HEK293 (cell line): ENCODE results near the gene TRAK2.

ENCODE experiments used
- CTCF ChIA-PET: fragments of 350-600 bp; formaldehyde crosslinking; extraction: SDS; loops from one replicate; lab custom pipeline; 2021; ENCODE audit warnings: antibody characterized with exemption; lab: Yijun Ruan, JAX
- POLR2A ChIA-PET: fragments of 300-600 bp; formaldehyde crosslinking; extraction: SDS; loops from one replicate; lab custom pipeline; 2020; ENCODE audit warnings: antibody characterized with exemption, inconsistent platforms; lab: Yijun Ruan, JAX
- H3K27ac ChIP-seq: fragments of 200-500 bp; sonication (Bioruptor generic); 2 replicates; pipeline ENCODE4 v1.5.1; 2014; ENCODE audit warnings: low read depth, low read length, control low read depth, inconsistent platforms; ENCODE audit errors: extremely low read depth
- H3K36me3 ChIP-seq, 2 experiments: fragments of 200-500 bp in 1 of 2; sonication (Bioruptor generic) in 1 of 2; 1 replicate in 1 of 2; 2 replicates in 1 of 2; pipeline ENCODE4 v1.5.1; 2014 to 2017; ENCODE audit warnings: inconsistent platforms in 2 of 2, low read length in 2 of 2; ENCODE audit not compliant: control insufficient read depth in 2 of 2, insufficient read depth in 1 of 2
- H3K4me1 ChIP-seq: fragments of 200-500 bp; sonication (Bioruptor generic); 2 replicates; pipeline ENCODE4 v1.5.1; 2014; ENCODE audit warnings: mild to moderate bottlenecking, low read length, inconsistent platforms; ENCODE audit not compliant: control insufficient read depth, insufficient read depth
- H3K4me3 ChIP-seq: 2 replicates; pipeline ENCODE4 v1.5.1; 2011; ENCODE audit warnings: low read depth, mild to moderate bottlenecking, control low read depth, low read length, moderate library complexity
- H3K9me3 ChIP-seq: fragments of 200-500 bp; sonication (Bioruptor generic); 2 replicates; pipeline ENCODE4 v1.5.1; 2014; ENCODE audit warnings: low read depth, low read length, inconsistent platforms; ENCODE audit not compliant: control insufficient read depth, insufficient read depth
- SALL2 ChIP-seq: fragments of 450-650 bp; formaldehyde crosslinking; IDR thresholded peaks from 2 replicates; pipeline ENCODE4 v1.5.0; 2017; ENCODE audit warnings: missing biosample characterization, mild to moderate bottlenecking, missing genetic modification characterization, borderline replicate concordance
- SP2 ChIP-seq: fragments of 450-650 bp; formaldehyde crosslinking; IDR thresholded peaks from 2 replicates; pipeline ENCODE4 v1.5.1; 2016; ENCODE audit warnings: missing biosample characterization, missing genetic modification characterization
- ZBTB20 ChIP-seq: fragments of 450-650 bp; formaldehyde crosslinking; IDR thresholded peaks from 2 replicates; pipeline ENCODE4 v1.5.1; 2016; ENCODE audit warnings: missing biosample characterization, missing genetic modification characterization
- ZNF138 ChIP-seq: fragments of 450-650 bp; formaldehyde crosslinking; IDR thresholded peaks from 2 replicates; pipeline ENCODE4 v1.5.1; 2016; ENCODE audit warnings: missing biosample characterization, missing genetic modification characterization, borderline replicate concordance
- ZNF19 ChIP-seq: fragments of 450-650 bp; formaldehyde crosslinking; IDR thresholded peaks from 2 replicates; pipeline ENCODE4; 2016; ENCODE audit warnings: missing biosample characterization, missing genetic modification characterization, low read depth
- ZNF366 ChIP-seq: fragments of 450-650 bp; formaldehyde crosslinking; conservative IDR thresholded peaks from 2 replicates; pipeline ENCODE4 v1.5.1; 2016; ENCODE audit warnings: missing biosample characterization, missing genetic modification characterization
- ZNF830 ChIP-seq: fragments of 450-650 bp; IDR thresholded peaks from 2 replicates; pipeline ENCODE4 v1.5.0; 2018; ENCODE audit warnings: missing biosample characterization, missing genetic modification characterization, low read depth, mild to moderate bottlenecking, moderate library complexity
- TF ChIP-seq, protein P1 (sequence below): fragments of 450-650 bp; formaldehyde crosslinking; IDR thresholded peaks from 2 replicates; pipeline ENCODE4 v1.5.1; 2016; ENCODE audit warnings: missing biosample characterization, missing genetic modification characterization
- TF ChIP-seq, protein P2 (sequence below): fragments of 450-650 bp; formaldehyde crosslinking; IDR thresholded peaks from 2 replicates; pipeline ENCODE4 v1.5.1; 2016; ENCODE audit warnings: missing biosample characterization, missing genetic modification characterization, low read depth
- TF ChIP-seq, protein P3 (sequence below): fragments of 450-650 bp; formaldehyde crosslinking; IDR thresholded peaks from 2 replicates; pipeline ENCODE4 v1.5.1; 2016; ENCODE audit warnings: missing biosample characterization, missing genetic modification characterization, borderline replicate concordance

The TRAK2 gene

DNA sequence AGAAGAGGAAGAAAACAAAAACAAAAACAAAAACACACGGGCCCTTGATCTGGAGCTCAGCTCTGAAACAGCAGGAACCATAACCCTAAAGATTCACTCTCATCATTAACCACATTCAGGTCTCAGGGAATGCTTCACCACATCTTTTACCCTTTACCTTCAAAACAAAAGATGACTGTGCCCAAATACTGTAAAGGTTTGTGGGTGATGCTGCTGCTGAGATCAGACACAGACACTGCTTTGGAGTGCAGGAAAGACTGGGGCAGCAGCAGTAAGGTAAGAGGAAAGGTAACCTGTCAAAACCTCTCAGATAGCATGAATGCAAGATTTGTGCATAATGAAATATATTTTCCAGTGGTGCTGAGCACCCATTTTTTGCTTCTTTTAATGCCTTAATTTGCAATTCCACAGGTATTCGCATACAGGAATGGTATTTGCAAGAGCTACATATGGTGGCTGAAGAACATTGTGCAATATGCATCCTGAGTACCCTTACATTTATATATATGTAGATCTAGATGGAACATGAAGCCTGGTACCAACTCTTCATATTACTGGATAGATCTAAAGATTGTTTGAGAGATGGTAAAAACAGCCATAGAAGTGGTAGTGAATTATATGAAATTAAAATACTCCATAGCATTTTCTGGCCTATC, 90.1 kb downstream of the TRAK2 start:
- no peaks in the 10 kb centered on the region for H3K9me3 ChIP-seq
- H3K36me3 ChIP-seq: peaks cover 0 to 3% of the 10 kb centered on the region in 2 experiments; a peak in 1 of 3 replicates
- no peaks in the 10 kb centered on the region for H3K4me1 ChIP-seq
- CTCF ChIA-PET: no interaction called here
- POLR2A ChIA-PET: no interaction called here
- H3K4me3 ChIP-seq: no peak overlapping the region
- H3K27ac ChIP-seq: no peak overlapping the region
- TF ChIP-seq ZNF830 (tag by site-specific recombination): no peak

DNA sequence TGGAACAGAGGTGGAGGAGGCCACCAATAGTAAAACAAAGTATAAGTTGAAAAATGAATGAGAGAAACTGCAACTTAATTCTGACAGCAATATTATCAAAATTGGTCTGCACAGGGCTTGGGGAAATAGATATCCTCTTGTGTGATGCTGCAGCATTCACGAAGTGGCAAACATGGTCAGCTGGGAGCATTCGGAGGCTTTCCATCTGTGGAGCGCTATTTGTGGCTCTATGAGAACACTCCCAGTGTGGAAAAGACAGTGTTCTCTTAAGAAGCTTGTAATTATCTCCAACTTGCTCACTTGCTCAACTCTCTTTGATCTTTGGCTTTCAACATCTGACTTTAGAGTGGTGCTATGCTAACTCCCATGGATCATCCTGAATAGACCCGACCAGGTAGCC, 91.0 kb downstream of the TRAK2 start:
- H3K4me1 ChIP-seq: no peaks in the 10 kb centered on the region
- TF ChIP-seq, protein P1, sequence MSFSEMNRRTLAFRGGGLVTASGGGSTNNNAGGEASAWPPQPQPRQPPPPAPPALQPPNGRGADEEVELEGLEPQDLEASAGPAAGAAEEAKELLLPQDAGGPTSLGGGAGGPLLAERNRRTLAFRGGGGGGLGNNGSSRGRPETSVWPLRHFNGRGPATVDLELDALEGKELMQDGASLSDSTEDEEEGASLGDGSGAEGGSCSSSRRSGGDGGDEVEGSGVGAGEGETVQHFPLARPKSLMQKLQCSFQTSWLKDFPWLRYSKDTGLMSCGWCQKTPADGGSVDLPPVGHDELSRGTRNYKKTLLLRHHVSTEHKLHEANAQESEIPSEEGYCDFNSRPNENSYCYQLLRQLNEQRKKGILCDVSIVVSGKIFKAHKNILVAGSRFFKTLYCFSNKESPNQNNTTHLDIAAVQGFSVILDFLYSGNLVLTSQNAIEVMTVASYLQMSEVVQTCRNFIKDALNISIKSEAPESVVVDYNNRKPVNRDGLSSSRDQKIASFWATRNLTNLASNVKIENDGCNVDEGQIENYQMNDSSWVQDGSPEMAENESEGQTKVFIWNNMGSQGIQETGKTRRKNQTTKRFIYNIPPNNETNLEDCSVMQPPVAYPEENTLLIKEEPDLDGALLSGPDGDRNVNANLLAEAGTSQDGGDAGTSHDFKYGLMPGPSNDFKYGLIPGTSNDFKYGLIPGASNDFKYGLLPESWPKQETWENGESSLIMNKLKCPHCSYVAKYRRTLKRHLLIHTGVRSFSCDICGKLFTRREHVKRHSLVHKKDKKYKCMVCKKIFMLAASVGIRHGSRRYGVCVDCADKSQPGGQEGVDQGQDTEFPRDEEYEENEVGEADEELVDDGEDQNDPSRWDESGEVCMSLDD (tag by site-specific recombination): no peak
- POLR2A ChIA-PET: no interaction called here
- no peak overlapping the region for H3K27ac ChIP-seq
- CTCF ChIA-PET: interaction anchor here (0.6 to 1.0 kb wide), 2 partner anchors 124 to 126 kb away, joined by 4 to 8 read pairs; no protein-coding TSS in a partner anchor
- no peak overlapping the region for H3K4me3 ChIP-seq
- no peaks in the 10 kb centered on the region for H3K9me3 ChIP-seq
- peaks cover 0 to 3% of the 10 kb centered on the region in 2 experiments; a peak in 1 of 3 replicates for H3K36me3 ChIP-seq

DNA sequence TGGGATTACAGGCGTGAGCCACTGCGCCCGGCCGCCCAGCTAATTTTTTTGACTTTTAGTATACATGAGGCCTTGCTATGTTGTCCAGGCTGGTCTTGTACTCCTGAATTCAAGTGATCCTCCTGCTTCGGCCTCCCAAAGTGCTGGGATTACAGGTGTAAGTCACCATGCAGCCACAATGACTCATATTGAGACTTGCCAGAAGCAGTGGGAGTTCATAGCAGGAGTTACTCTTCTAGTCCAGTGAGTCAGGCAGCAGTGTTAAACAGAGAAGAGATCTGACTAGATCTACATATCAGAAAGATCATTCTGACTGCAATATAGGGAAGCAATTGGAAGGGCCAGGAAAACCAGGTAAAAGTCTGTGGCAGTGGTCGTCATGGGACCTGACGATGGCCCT, 92.6 kb downstream of the TRAK2 start:
- CTCF ChIA-PET: no interaction called here
- H3K27ac ChIP-seq: no peak overlapping the region

DNA sequence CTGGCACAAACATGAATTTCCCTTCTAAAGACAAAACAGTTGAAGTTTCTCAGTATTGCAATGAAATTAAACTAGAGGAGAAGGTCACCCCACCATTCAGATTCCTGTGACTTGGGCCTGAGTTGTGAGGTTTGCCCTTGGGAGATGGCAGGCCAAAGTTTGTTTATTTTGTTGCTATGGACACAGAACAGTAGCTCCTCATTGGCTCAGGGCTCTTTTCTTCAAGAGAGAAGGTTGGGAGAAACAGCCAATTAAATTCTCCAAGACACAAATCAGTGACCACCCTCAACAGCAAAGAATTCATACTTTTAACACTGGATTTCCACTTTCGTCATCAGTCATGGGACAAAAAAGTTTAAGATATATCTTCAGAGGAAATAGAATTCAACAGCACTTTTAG, 94.0 kb downstream of the TRAK2 start, which contains the start of gene FLACC1:
FLACC1 (minus strand) TSS at position 125 of the 400 bp plus-strand sequence. CDS start 5,941 bp downstream, outside the sequence.
- ChIA-PET POLR2A (no interaction called here), CTCF (interaction anchor here (0.6 to 1.2 kb wide), 6 partner anchors 9 to 154 kb away, joined by 3 to 8 read pairs (median 3); no protein-coding TSS in a partner anchor)
- Histone ChIP-seq H3K36me3 (peaks cover 0 to under 1% of the 10 kb centered on the region in 2 experiments; a peak in 1 of 3 replicates), H3K9me3 (no peaks in the 10 kb centered on the region), H3K4me3 (no peak within 1 kb of the TSS), H3K27ac (no peak within 1 kb of the TSS), H3K4me1 (no peaks in the 10 kb centered on the region)
- TF ChIP-seq ZBTB20 (tag by site-specific recombination): peak; percentile 33; the same call in 1 of the 2 replicates
- TF ChIP-seq, protein P2, sequence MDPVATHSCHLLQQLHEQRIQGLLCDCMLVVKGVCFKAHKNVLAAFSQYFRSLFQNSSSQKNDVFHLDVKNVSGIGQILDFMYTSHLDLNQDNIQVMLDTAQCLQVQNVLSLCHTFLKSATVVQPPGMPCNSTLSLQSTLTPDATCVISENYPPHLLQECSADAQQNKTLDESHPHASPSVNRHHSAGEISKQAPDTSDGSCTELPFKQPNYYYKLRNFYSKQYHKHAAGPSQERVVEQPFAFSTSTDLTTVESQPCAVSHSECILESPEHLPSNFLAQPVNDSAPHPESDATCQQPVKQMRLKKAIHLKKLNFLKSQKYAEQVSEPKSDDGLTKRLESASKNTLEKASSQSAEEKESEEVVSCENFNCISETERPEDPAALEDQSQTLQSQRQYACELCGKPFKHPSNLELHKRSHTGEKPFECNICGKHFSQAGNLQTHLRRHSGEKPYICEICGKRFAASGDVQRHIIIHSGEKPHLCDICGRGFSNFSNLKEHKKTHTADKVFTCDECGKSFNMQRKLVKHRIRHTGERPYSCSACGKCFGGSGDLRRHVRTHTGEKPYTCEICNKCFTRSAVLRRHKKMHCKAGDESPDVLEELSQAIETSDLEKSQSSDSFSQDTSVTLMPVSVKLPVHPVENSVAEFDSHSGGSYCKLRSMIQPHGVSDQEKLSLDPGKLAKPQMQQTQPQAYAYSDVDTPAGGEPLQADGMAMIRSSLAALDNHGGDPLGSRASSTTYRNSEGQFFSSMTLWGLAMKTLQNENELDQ (tag by site-specific recombination): no peak
- 0 out of 2 replicates have a peak, but pooled peaks have one; percentile 13 for TF ChIP-seq SP2 (tag by site-specific recombination)
- TF ChIP-seq, protein P3, sequence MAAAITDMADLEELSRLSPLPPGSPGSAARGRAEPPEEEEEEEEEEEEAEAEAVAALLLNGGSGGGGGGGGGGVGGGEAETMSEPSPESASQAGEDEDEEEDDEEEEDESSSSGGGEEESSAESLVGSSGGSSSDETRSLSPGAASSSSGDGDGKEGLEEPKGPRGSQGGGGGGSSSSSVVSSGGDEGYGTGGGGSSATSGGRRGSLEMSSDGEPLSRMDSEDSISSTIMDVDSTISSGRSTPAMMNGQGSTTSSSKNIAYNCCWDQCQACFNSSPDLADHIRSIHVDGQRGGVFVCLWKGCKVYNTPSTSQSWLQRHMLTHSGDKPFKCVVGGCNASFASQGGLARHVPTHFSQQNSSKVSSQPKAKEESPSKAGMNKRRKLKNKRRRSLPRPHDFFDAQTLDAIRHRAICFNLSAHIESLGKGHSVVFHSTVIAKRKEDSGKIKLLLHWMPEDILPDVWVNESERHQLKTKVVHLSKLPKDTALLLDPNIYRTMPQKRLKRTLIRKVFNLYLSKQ: no peak
- TF ChIP-seq, all 188 proteins: peak for 2

More for the DNA sequence above, 92.6 kb downstream of the TRAK2 start:
- Histone ChIP-seq H3K9me3 (no peaks in the 10 kb centered on the region), H3K4me1 (no peaks in the 10 kb centered on the region), H3K4me3 (no peak overlapping the region), H3K36me3 (peaks cover 0 to 3% of the 10 kb centered on the region in 2 experiments; a peak in 1 of 3 replicates)
- POLR2A ChIA-PET: no interaction called here
- TF ChIP-seq ZNF138 (tag by site-specific recombination): no peak
- no peak for TF ChIP-seq ZNF366 (tag by site-specific recombination)
- no peak for TF ChIP-seq SALL2
- TF ChIP-seq ZNF19 (tag by site-specific recombination): no peak
